HG02938 (cell line): Measurements from ENCODE around the gene UBL4B.

ENCODE experiments used
- ATAC-seq: cut with Tn5 transposase; IDR thresholded peaks from one replicate; pipeline ENCODE4 v1.9.1; 2021; ENCODE audit warnings: mild to moderate bottlenecking, moderate library complexity; ENCODE audit not compliant: unreplicated experiment

UBL4B gene

GRCh38 chr1:110113551-110113950 is 1.3 kb downstream of the UBL4B start:
- no peak for ATAC-seq

GRCh38 chr1:110114173-110114572 is 1.9 kb downstream of the UBL4B start:
- ATAC-seq: no peak

GRCh38 chr1:110114784-110115183 is 2.5 kb downstream of the UBL4B start:
- ATAC-seq: no peak

GRCh38 chr1:110118636-110119396 is 6.6 kb downstream of the UBL4B start:
- ATAC-seq: no peak

GRCh38 chr1:110119843-110120242 is 7.6 kb downstream of the UBL4B start:
- no peak for ATAC-seq

GRCh38 chr1:110120960-110121561 is 8.8 kb downstream of the UBL4B start:
- no peak for ATAC-seq

- no peak for ATAC-seq
Observed at GRCh38 chr1:110123224-110123623, 11.0 kb downstream of the UBL4B start.

GRCh38 chr1:110125810-110126209 is 13.6 kb downstream of the UBL4B start:
- ATAC-seq: no peak

- no peak for ATAC-seq
Observed at GRCh38 chr1:110130113-110130591, 17.9 kb downstream of the UBL4B start.

- no peak for ATAC-seq
Observed at GRCh38 chr1:110130989-110131388, 18.7 kb downstream of the UBL4B start.

- ATAC-seq: no peak
Observed at GRCh38 chr1:110132682-110133081, 20.4 kb downstream of the UBL4B start.

GRCh38 chr1:110133436-110133835 is 21.2 kb downstream of the UBL4B start:
- no peak for ATAC-seq

GRCh38 chr1:110134050-110134595 is 21.9 kb downstream of the UBL4B start:
- no peak for ATAC-seq

GRCh38 chr1:110135246-110135645 is 23.0 kb downstream of the UBL4B start:
- ATAC-seq: no peak

- ATAC-seq: no peak
Observed at GRCh38 chr1:110135666-110136065, 23.4 kb downstream of the UBL4B start.

- ATAC-seq: no peak
Observed at GRCh38 chr1:110136911-110137310, 24.7 kb downstream of the UBL4B start.

- ATAC-seq: no peak
Observed at GRCh38 chr1:110138956-110139355, 26.7 kb downstream of the UBL4B start.

GRCh38 chr1:110144366-110144765 is 32.1 kb downstream of the UBL4B start:
- ATAC-seq: no peak

GRCh38 chr1:110148961-110149360 is 36.7 kb downstream of the UBL4B start:
- no peak for ATAC-seq

GRCh38 chr1:110150330-110151174 is 38.3 kb downstream of the UBL4B start, which contains the start of gene SLC6A17:
Gene SLC6A17 (plus strand): TSS chr1:110150494. CDS start chr1:110166930, 16,436 bp downstream.
- no peak for ATAC-seq

- ATAC-seq: no peak
Observed at GRCh38 chr1:110151175-110151669, 39.0 kb downstream of the UBL4B start.
